ENCODE data around the gene NHS. TPM values are rescaled to one million over a fixed set of nuclear protein-coding genes. Genes with fewer than 3 reads are reported as not detected.

Gene NHS
- total RNA-seq, 1 donor = 10.5 TPM

- Histone ChIP-seq H3K27ac (ENCODE audit: low read depth, low read length) (no peak overlapping the region), H3K4me3 (ENCODE audit: insufficient read depth, low read length) (no peak overlapping the region), H4K20me1 (ENCODE audit: insufficient read depth, low read length) (no peaks in the 10 kb centered on the region), H3K36me3 (ENCODE audit: insufficient read depth, low read length) (no peaks in the 10 kb centered on the region), H3K79me2 (ENCODE audit: insufficient read depth, low read length) (no peaks in the 10 kb centered on the region), H3K27me3 (ENCODE audit: insufficient read depth, low read length) (no peaks in the 10 kb centered on the region), H3K4me2 (ENCODE audit: insufficient read depth, low read length) (no peak overlapping the region), H3K9me3 (ENCODE audit: low read depth, low read length) (no peaks in the 10 kb centered on the region), H3K4me1 (ENCODE audit: insufficient read depth, low read length) (no peaks in the 10 kb centered on the region), H2AFZ (ENCODE audit: low read length) (no peak overlapping the region)
- DNase-seq (ENCODE audit: insufficient read length, low spot score, missing footprints) = no peak
- no peak for TF ChIP-seq CTCF (IDR thresholded peaks at IDR 0.05; ENCODE audit: extremely low read depth, low read depth, low read length)
Measured at GRCh38 chrX:17774053-17774452, 399.1 kb downstream of the NHS start.

- Histone ChIP-seq H3K9me3 (ENCODE audit: low read depth, low read length) (no peaks in the 10 kb centered on the region), H3K4me1 (ENCODE audit: insufficient read depth, low read length) (no peaks in the 10 kb centered on the region), H3K27ac (ENCODE audit: low read depth, low read length) (no peak overlapping the region), H4K20me1 (ENCODE audit: insufficient read depth, low read length) (no peaks in the 10 kb centered on the region), H3K36me3 (ENCODE audit: insufficient read depth, low read length) (no peaks in the 10 kb centered on the region), H3K79me2 (ENCODE audit: insufficient read depth, low read length) (no peaks in the 10 kb centered on the region), H3K27me3 (ENCODE audit: insufficient read depth, low read length) (no peaks in the 10 kb centered on the region), H3K4me3 (ENCODE audit: insufficient read depth, low read length) (no peak overlapping the region), H3K4me2 (ENCODE audit: insufficient read depth, low read length) (no peak overlapping the region), H2AFZ (ENCODE audit: low read length) (no peak overlapping the region)
- DNase-seq (ENCODE audit: insufficient read length, low spot score, missing footprints) = no peak
- no peak for TF ChIP-seq CTCF (IDR thresholded peaks at IDR 0.05; ENCODE audit: extremely low read depth, low read depth, low read length)
Measured at GRCh38 chrX:17778997-17779396, 404.0 kb downstream of the NHS start.

GRCh38 chrX:17779434-17779833, 404.4 kb downstream of the NHS start:
- Histone ChIP-seq H3K36me3 (ENCODE audit: insufficient read depth, low read length) (no peaks in the 10 kb centered on the region), H2AFZ (ENCODE audit: low read length) (no peak overlapping the region), H3K79me2 (ENCODE audit: insufficient read depth, low read length) (no peaks in the 10 kb centered on the region), H3K4me2 (ENCODE audit: insufficient read depth, low read length) (no peak overlapping the region), H3K27ac (ENCODE audit: low read depth, low read length) (no peak overlapping the region), H3K9me3 (ENCODE audit: low read depth, low read length) (no peaks in the 10 kb centered on the region), H3K27me3 (ENCODE audit: insufficient read depth, low read length) (no peaks in the 10 kb centered on the region), H3K4me3 (ENCODE audit: insufficient read depth, low read length) (no peak overlapping the region), H3K4me1 (ENCODE audit: insufficient read depth, low read length) (no peaks in the 10 kb centered on the region), H4K20me1 (ENCODE audit: insufficient read depth, low read length) (no peaks in the 10 kb centered on the region)
- no peak for TF ChIP-seq CTCF (IDR thresholded peaks at IDR 0.05; ENCODE audit: extremely low read depth, low read depth, low read length)
- no peak for DNase-seq (ENCODE audit: insufficient read length, low spot score, missing footprints)

Small RNAs within 50 kb of the gene (small RNA-seq; reads per million reads assigned to genes)
- gene MIR4768 = 0.67 reads per million
- not detected for gene RF01210

All from osteoblast (primary cell).